RWPE1 (cell line): ENCODE measurements around the gene SLC34A1.

Source experiments
- CTCF ChIA-PET: fragments of 350-600 bp; sonication (Branson Sonifier 250); formaldehyde crosslinking; extraction: SDS; loops from one replicate; lab custom pipeline; 2021; lab: Yijun Ruan, JAX
- POLR2A ChIA-PET: fragments of 400-600 bp; formaldehyde crosslinking; extraction: SDS; loops from one replicate; lab custom pipeline; 2020; ENCODE audit warnings: antibody characterized with exemption; ENCODE audit not compliant: low non-redundant PET; lab: Yijun Ruan, JAX
- DNase-seq: peaks from one replicate; pipeline ENCODE4 v3.0.0; 2012; ENCODE audit warnings: low spot score
- H3K27ac ChIP-seq: fragments of 450-650 bp; 2 replicates; pipeline ENCODE4 v1.5.1; 2017
- TF ChIP-seq, protein P1 (sequence below): fragments of 450-650 bp; conservative IDR thresholded peaks from 2 replicates; pipeline ENCODE4 v1.5.1; 2017; ENCODE audit warnings: low read depth, mild to moderate bottlenecking

SLC34A1 gene

DNA sequence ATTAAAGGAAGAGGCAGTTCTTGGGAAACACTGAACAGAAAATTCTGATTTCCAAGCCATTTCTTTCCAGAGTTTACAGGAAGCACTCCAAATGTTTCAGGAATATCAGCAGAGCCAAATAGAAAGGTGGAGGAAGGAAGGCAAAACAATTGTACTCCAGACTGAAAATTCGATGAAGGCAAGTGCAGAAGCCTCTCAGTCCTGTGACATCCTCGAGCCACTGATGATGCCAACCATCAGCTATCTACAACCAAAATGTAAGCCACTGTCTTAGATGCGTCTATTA, 34.9 kb upstream of the SLC34A1 start:
- ChIA-PET POLR2A (interaction anchor here (0.7 kb wide), 1 partner anchor 30 kb away, joined by 7 read pairs; no protein-coding TSS in a partner anchor), CTCF (interaction anchor here (0.7 to 0.8 kb wide), 3 partner anchors 23 to 880 kb away, joined by 3 to 6 read pairs (median 5); no protein-coding TSS in a partner anchor)
- no peak for DNase-seq
- H3K27ac ChIP-seq, result no peak overlapping the region
- TF ChIP-seq, protein P1, sequence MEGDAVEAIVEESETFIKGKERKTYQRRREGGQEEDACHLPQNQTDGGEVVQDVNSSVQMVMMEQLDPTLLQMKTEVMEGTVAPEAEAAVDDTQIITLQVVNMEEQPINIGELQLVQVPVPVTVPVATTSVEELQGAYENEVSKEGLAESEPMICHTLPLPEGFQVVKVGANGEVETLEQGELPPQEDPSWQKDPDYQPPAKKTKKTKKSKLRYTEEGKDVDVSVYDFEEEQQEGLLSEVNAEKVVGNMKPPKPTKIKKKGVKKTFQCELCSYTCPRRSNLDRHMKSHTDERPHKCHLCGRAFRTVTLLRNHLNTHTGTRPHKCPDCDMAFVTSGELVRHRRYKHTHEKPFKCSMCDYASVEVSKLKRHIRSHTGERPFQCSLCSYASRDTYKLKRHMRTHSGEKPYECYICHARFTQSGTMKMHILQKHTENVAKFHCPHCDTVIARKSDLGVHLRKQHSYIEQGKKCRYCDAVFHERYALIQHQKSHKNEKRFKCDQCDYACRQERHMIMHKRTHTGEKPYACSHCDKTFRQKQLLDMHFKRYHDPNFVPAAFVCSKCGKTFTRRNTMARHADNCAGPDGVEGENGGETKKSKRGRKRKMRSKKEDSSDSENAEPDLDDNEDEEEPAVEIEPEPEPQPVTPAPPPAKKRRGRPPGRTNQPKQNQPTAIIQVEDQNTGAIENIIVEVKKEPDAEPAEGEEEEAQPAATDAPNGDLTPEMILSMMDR, result no peak

DNA sequence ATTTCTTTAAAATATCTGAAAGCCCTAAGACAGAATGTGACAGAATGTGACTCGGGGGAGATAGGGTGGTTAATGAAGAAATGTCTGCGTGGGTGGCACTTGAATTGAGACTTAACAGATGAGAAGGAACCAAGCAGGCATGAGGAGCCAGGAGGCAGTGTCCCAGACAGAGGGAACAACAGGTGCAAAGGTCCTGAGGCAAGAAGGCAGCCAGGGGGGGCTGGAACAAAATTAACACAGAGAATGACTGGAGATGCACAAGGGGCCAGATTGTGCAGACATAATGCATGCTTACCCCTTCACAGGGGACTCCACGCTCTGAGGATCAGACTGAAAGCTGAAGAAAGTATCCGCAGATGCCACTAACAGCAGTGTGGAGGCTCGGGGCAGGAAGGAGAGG, 34.5 kb upstream of the SLC34A1 start:
- POLR2A ChIA-PET, result no interaction called here
- peak overlapping the region; percentile 16 for H3K27ac ChIP-seq
- CTCF ChIA-PET, result interaction anchor here (0.5 kb wide), 1 partner anchor 289 kb away, joined by 4 read pairs; no protein-coding TSS in a partner anchor
- TF ChIP-seq, protein P1, result no peak
- no peak for DNase-seq

DNA sequence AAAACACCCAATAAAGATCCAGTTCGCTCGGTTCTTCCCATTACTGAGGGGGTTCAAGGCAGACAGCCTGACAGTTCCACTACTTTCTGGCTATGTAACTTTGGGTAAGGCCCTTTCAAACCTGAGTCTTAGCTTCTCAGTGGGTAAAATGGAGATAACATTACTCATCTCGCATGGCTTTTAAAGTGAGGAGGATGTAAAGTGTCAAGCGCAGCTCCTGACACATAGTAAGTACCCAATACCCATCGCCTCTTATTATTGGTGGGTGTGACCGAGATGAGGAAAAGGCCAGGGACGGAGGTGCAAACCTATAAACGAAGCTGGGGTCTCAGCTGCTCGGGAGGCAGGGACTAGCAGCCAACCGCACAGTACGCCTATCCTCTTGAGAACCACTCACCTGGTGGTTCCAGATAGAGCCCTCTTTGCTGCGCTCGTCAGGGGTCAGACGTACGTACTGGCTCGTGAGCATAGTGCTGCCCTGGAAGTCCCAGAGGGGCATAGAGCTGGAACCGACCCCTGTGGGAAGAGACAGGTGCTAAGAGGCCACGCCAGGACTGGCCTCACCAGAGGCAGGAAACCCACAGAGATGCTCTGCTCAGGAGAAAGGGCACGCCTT, 33.4 kb upstream of the SLC34A1 start:
- CTCF ChIA-PET, result interaction anchor here (0.9 to 2.6 kb wide), 4 partner anchors 13 to 52 kb away, joined by 3 to 15 read pairs (median 3); no protein-coding TSS in a partner anchor
- H3K27ac ChIP-seq, result peak overlapping the region; percentile 95
- POLR2A ChIA-PET, result interaction anchor here (1.0 kb wide), 1 partner anchor 39 kb away, joined by 4 read pairs; no protein-coding TSS in a partner anchor
- TF ChIP-seq, protein P1, result no peak
- no peak for DNase-seq

DNA sequence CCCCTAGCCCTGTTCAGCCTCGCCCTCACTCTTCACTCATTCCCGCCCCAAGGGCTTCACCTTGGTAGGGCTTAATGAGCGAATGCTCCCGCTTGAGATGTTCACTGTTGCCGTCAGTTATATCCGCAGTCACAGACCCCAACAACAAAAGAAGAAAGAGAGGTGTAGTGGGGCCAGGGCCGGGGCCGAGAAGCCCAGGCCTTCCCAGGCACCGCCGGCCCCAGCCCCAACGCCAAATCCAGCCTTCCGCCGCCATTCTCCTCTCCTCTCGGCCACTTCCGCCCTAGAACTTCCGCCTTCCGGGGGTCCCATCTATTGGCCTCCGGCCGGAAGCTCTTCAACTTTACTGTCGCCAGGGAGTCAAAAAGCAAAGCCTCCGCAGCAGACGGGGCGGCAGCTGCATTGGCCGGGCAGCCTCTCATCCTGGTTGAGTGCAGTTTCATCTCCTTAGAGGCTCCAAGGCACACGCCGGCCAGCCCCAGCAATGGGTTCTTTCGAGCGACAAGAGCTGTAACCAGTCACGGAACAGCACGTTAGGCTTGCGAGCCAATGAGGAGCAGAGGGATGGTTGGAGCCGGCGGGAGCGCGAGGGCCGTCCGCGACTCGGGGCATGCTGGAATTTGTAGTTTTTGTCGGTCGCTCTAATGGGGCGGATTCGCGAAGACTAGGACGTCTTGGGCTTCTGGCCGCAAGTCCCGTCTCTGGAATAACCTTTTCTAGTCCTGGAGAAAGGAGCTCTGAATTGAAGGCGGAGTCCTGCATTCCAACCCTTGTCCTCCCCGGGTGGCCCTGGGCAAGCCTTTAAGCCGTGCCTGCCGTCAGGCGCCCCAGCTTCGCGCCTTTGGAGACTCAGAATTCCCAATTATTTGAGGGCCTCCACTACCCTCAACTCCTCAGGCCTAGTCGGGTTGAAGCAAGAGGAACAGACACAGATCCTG, 32.6 kb upstream of the SLC34A1 start, which contains the start of gene LMAN2:
Gene LMAN2, minus strand, starts transcription at position 277 of the 938 bp plus-strand sequence. Its CDS starts 21 bp downstream, at position 256.
- TF ChIP-seq, protein P1, result no peak
- CTCF ChIA-PET, result interaction anchor here (0.5 to 2.6 kb wide), 4 partner anchors 12 to 237 kb away, joined by 3 to 15 read pairs (median 3); no protein-coding TSS in a partner anchor
- POLR2A ChIA-PET, result interaction anchor here (0.9 kb wide), 1 partner anchor 50 kb away, joined by 4 read pairs; no protein-coding TSS in a partner anchor
- DNase-seq, result peak; percentile 99
- H3K27ac ChIP-seq, result peak within 1 kb of the TSS; percentile 95

DNA sequence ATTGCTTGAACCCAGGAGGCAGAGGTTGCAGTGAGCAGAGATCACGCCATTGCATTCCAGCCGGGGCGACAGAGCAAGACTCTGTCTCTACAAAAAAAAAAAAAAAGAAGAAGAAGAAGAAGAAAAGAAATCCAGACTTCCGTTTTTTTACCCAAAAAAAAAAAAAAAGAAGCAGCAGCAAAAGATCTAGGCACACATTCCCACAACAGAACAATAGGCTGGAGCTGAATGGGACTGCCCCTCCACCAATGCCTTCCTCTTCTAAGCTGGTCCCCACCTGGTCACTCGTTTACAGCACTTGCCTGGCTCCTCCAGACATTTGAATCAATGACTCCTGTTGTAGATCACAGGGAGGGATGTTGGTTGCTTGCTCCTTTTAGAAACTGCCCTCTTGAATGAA, 31.1 kb upstream of the SLC34A1 start:
- DNase-seq, result no peak
- ChIA-PET POLR2A (no interaction called here), CTCF (no interaction called here)
- H3K27ac ChIP-seq, result no peak overlapping the region
- TF ChIP-seq, protein P1, result no peak

DNA sequence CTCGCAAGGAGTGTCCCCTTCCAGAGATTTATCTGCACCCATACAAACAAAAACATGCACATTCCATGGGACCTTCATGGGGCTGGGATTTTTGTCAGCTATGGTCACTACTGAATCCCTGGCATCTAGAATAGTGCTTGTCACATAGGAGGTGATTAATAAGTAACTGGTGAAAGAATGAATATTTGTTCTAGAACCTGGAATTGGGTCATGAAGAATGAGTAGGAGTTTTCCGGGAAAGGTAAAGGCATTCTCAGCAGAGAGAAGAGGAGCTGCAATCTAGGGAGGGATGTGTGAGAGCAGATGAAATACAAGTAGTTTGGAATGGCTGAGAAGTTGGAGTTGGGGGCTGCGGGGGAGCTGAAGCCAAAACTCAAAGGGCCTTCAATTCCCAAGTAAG, 30.0 kb upstream of the SLC34A1 start:
- TF ChIP-seq, protein P1, result no peak
- H3K27ac ChIP-seq, result no peak overlapping the region
- ChIA-PET CTCF (interaction anchor here (1.2 kb wide), 1 partner anchor 14 kb away, joined by 5 read pairs; no protein-coding TSS in a partner anchor), POLR2A (no interaction called here)
- no peak for DNase-seq
